Measurements from ENCODE around the gene ERVW-1.

The ERVW-1 gene

DNA sequence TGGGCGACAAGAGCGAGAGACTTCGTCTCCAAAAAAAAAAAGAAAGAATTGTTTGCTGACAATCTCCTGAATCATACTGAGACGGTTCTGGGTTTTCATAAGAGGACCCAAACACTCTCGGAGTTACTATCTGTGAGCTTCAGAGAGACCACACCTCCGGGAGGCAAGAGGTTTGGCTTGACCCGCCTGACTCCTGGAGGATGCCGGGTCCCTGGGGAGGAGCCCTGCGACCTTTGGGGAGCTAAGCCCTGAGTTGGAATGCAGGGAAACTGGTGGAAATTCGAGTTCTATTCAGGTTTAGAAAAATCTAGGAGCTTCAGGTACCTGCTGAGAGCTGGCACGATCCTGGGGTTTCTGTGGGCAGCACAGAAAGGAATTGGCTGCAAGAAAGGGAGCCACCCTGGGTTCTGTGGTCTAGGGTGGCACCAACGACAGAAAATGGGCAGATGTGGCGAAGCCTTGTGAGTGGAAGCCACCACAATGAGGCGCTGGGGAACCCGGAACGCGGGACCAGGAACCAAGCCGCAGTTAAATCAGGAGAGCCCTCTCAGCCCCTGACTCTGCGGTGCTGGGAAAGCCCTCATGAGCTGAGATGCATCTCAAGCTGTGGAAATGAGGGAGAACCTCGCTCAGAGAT, 52.3 kb downstream of the ERVW-1 start:
- DNase-seq (ENCODE audit: low read depth): no peak

DNA sequence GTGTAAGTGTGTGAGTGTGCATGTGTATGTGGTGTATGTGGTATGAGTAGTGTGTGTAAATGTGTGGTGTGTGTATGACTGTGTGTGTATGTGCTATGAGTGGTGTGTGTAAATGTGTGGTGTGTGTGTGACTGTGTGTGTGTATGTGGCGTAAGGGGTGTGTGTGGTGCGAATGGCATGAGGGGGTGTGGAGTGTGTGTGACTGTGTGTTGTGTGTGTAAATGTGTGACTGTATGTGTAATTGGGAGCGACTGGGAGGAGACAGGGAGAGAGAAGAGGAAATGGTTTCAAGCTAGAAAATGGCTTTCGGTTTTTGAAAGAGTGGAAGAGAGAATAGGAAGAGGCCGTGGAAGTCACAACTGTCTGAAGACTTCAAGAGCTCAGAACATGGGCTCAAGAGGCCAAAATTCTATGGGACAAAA, 54.0 kb downstream of the ERVW-1 start:
- no peak for DNase-seq (ENCODE audit: low read depth)

DNA sequence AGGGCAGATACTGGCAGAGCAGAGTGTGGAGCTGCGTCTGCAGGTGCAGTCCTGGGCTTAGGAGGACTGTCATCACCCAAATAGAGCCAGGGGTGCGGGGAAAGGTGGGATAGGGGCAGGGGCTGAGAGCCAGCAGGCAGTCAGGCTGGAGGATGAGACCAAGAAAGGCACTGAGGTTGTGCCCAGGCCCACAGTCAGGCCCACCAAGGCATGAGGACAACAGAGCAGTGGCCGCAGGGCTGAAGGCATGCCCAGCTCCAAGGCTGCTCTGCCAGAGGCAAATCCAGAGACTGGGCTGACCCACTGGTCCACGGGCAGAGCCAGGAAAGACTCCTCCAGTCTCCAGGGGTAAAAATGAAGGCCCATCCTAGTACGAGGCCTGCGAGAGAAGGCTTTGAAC, 54.8 kb downstream of the ERVW-1 start:
- DNase-seq (ENCODE audit: low read depth): no peak

DNA sequence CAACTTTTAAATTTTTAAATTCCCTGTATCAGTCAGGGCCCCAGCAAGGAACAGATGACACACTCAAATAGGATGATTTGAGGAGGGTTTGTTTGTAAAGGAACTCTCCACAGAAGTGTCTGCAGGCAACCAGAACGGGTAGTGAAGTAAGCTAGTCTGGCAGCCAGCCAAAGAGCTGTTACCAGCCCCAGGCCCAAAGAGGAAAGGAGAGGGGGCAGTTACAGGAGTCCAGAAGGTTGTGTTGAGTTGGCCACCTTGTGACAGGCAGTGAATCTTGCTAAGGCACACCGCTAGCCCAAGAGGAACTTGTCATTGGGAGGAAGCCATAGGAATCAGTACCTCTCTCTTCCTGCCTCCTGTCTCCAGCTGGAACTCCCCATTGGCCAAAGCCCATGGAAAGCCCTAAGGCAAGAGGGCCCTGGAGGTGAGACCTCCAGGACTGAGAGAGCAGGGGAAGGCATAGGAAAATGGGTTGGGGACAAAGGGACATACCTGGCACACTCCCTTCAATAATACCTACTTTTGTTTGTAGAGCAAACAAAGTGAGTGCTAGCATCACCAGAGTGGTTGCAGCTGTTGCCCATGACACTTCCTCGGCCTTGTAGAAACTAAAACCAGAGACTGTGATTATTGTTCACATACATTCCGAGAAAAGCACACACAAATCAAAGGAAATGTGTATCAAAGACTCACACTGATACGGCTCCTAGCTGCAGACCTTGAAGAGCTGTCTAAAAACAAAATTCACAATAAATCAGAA, 55.9 kb downstream of the ERVW-1 start:
- DNase-seq (ENCODE audit: low read depth): no peak

Data from stimulated activated CD8-positive, alpha-beta memory T cell treated with anti-CD3 and anti-CD28 coated beads, Interleukin-15, amount 100 ng/mL, for 1 hour (primary cell).